Epithelial cell of proximal tubule (primary cell): ENCODE measurements around the gene GBA2. TPM values are rescaled to one million over a fixed set of nuclear protein-coding genes. Genes with fewer than 3 reads are reported as not detected.

Experiments used
- DNase-seq: peaks from one replicate; pipeline ENCODE4 v3.0.0-alpha.2; 2011; ENCODE audit warnings: low read depth
- H3K4me3 ChIP-seq: 2 replicates; pipeline ENCODE4 v1.5.1; 2011; ENCODE audit warnings: low read depth, mild to moderate bottlenecking, low read length
- total RNA-seq: library from RNA; depleted of rRNA; stranded (reverse); fragments of >200 nt; gene quantifications from 2 replicates; pipeline ENCODE4 v1.2.3, GENCODE V29; 2015
- TF ChIP-seq, protein P1 (sequence below): conservative IDR thresholded peaks from 2 replicates; pipeline ENCODE4 v1.5.1; 2012; ENCODE audit warnings: low read depth, mild to moderate bottlenecking, low read length

GBA2 gene
- total RNA-seq, 1 donor from 2014 or later: 39.3 TPM

GRCh38 chr9:35750256-35750531 lies 1.2 kb upstream of the GBA2 start:
- DNase-seq: no peak
- peak overlapping the region; percentile 75 for H3K4me3 ChIP-seq

DNA sequence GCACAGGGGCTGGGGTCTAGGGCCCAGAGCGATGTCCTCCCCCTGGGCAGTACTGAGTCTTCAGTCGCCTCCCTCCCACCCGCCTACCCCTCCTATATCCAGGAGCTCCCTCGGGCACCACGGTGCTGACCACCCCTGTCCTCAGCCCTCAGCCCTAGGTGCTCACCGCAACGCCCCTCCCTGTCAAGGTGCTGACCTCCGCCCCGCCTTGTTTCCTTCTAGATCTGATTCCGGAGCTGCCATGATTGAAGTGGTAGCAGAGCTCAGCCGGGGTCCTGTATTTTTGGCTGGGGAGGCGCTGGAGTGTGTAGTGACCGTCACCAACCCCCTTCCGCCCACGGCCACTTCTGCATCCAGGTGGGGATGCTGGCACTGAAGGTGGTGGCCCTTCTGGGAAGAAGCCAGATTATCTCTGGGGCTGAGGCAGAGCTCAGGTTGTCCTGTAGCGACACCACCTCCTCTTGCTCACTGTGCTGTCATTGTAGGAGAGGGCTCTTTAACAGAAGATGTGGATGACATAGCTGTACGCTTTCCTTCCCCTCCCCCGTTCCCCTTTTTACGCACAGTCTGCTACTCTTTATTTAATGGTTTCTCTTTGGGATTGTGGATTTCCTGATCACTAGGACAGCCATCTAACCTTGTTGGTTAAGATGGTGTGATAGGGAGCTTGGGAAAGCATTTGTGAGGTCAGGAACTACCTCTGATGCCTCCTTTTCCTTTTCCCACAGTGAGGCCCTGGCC lies 657 bp upstream of the GBA2 start:
- no peak for DNase-seq
- peak overlapping the region; percentile 75 for H3K4me3 ChIP-seq
- TF ChIP-seq, protein P1, sequence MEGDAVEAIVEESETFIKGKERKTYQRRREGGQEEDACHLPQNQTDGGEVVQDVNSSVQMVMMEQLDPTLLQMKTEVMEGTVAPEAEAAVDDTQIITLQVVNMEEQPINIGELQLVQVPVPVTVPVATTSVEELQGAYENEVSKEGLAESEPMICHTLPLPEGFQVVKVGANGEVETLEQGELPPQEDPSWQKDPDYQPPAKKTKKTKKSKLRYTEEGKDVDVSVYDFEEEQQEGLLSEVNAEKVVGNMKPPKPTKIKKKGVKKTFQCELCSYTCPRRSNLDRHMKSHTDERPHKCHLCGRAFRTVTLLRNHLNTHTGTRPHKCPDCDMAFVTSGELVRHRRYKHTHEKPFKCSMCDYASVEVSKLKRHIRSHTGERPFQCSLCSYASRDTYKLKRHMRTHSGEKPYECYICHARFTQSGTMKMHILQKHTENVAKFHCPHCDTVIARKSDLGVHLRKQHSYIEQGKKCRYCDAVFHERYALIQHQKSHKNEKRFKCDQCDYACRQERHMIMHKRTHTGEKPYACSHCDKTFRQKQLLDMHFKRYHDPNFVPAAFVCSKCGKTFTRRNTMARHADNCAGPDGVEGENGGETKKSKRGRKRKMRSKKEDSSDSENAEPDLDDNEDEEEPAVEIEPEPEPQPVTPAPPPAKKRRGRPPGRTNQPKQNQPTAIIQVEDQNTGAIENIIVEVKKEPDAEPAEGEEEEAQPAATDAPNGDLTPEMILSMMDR: no peak

More at GRCh38 chr9:35750256-35750531, 1.2 kb upstream of the GBA2 start:
- TF ChIP-seq, protein P1: no peak

GRCh38 chr9:35748242-35748857 lies 678 bp downstream of the GBA2 start:
- DNase-seq: no peak
- H3K4me3 ChIP-seq: peak overlapping the region; percentile 75
- TF ChIP-seq, protein P1: no peak

DNA sequence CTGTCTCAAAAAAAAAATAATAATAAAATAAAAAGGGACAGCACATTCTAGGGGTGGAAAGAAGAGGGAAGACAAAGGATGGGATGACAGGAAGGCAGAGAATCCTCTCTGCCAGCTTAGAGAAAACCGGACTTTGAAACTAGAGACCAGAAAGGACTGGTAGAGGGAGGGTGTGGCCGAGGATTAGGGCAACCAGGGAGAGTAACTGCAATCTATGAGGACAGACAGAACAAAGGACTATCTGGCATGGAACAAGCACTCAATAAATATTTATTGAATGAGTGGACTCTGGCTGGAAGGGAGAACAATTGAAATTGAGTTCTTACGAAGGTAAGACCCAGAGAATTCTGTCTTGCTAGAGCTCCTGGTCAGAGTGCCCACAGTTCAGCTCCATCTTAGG lies 2.4 kb downstream of the GBA2 start:
- no peak for DNase-seq
- TF ChIP-seq, protein P1: no peak
- H3K4me3 ChIP-seq: peak overlapping the region; percentile 75

DNA sequence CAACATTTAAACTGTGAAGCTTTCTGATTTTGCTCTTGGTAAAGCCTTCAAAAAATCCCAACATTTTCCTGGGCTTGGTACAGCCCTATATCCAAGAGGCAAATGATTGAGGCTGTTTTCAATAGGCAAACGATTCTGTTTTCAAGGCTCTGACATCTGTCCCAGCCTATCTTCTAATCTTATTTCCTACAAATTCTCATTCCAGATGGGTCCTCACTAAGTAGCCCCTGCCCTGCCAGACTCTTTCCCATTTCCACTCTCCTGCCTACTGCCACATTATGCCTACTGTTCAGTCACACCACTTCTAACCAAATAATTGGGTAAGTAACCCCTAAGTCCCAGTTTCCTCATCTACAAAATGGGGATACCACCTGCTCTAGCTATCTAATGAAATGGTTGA lies 3.5 kb downstream of the GBA2 start:
- DNase-seq: no peak
- peak overlapping the region; percentile 75 for H3K4me3 ChIP-seq
- TF ChIP-seq, protein P1: no peak

DNA sequence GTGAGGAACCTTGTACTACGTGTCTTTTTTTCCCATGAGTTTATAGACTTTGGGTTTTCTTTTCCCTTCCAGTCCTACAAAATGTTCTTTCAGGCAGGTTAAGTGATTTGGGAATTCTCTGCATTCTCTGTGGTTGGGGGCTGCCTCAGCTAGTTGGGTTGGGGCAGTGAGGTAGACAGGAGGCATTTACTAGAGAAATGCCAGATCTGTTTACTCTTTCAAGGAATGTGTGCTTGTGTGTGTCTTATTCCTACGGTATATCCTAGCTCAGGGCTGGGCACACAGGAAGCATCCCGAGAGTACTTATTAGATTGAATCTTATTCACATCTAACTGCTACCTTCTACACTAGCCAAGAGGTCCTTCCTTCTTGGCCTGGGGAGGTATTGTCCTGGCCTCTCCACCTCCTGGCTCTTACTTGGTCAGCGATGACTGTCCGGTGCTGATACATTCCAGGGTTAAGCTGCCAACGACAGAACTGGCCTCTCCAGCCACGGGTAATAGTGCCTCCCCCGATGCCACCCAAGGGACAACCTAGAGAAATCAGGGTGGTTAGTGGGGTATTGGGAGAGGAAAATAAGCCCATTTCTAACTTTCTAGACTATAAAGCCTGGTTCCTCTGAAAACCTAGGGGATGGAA lies 5.0 kb downstream of the GBA2 start:
- no peak for DNase-seq
- TF ChIP-seq, protein P1: no peak
- H3K4me3 ChIP-seq: no peak overlapping the region
